Transverse colon (tissue), 4 donors: ENCODE data around the gene EDNRA. TPM values are rescaled to one million over a fixed set of nuclear protein-coding genes. Genes with fewer than 3 reads are reported as not detected.

Experiments used
- DNase-seq: peaks from one replicate; pipeline ENCODE4 v3.0.0-alpha.2; 2019
- H3K27ac ChIP-seq, 4 donors: fragments of 200-600 bp; sonication (generic); 2 replicates each; pipeline ENCODE4 v1.5.1; 2016 to 2018; ENCODE audit warnings: inconsistent platforms in 4 of 4
- H3K27me3 ChIP-seq: fragments of 200-600 bp; sonication (generic); 2 replicates; pipeline ENCODE4 v1.5.1; 2017; ENCODE audit warnings: inconsistent platforms
- H3K36me3 ChIP-seq, 4 donors: fragments of 200-600 bp; sonication (generic); 2 replicates each; pipeline ENCODE4 v1.5.1; 2017 to 2019; ENCODE audit warnings: inconsistent platforms in 4 of 4
- H3K4me1 ChIP-seq, 4 donors: fragments of 200-600 bp; sonication (generic); 2 replicates each; pipeline ENCODE4 v1.5.1; 2017 to 2020; ENCODE audit warnings: inconsistent platforms in 4 of 4
- H3K4me3 ChIP-seq, 4 donors: fragments of 200-600 bp; sonication (generic); 1 replicate in 1 of 4; 2 replicates in 3 of 4; pipeline versions ENCODE4 v1.5.1 to v1.6.1; 2017 to 2019; ENCODE audit warnings: inconsistent platforms in 4 of 4
- H3K9me3 ChIP-seq, 2 donors: fragments of 200-600 bp; sonication (generic); 2 replicates each; pipeline ENCODE4 v1.5.1; 2017 to 2019; ENCODE audit warnings: inconsistent platforms in 2 of 2
- CTCF ChIP-seq, 5 experiments: fragments of 200-600 bp in 3 of 5; fragments of 450-650 bp in 2 of 5; sonication (generic) in 3 of 5; IDR thresholded peaks; 1 replicate in 2 of 5; 2 replicates in 3 of 5; pipeline ENCODE4 v1.5.1; 2016 to 2017; ENCODE audit warnings: antibody characterized with exemption in 5 of 5, inconsistent platforms in 3 of 5, mild to moderate bottlenecking in 2 of 5, moderate library complexity in 1 of 5
- EP300 ChIP-seq: sonication (generic); formaldehyde crosslinking; IDR thresholded peaks from one replicate; pipeline ENCODE4 v1.6.1; 2017; ENCODE audit warnings: antibody characterized with exemption, low read depth
- POLR2A ChIP-seq: fragments of 450-650 bp; IDR thresholded peaks from one replicate; pipeline ENCODE4 v1.6.1; 2016; ENCODE audit warnings: antibody characterized with exemption, mild to moderate bottlenecking, moderate library complexity
- POLR2AphosphoS5 ChIP-seq, 3 donors: sonication (generic); formaldehyde crosslinking; IDR thresholded peaks; one replicate each; pipeline ENCODE4 v1.6.1; 2016; ENCODE audit warnings: antibody characterized with exemption in 3 of 3
- WGBS, 2 donors: methylation state at CpG; one replicate each; pipeline ENCODE4 v1.1.5; 2018; ENCODE audit warnings: low coverage in 1 of 2; 5-methylcytosine and 5-hydroxymethylcytosine counted together
- in situ Hi-C, 4 donors: fragments of 200-750 bp; cut with MboI; loops; one replicate each; pipeline versions ENCODE4 v1.15.0 to v1.15.1; 2017; ENCODE audit warnings: low sequenced_read_pairs in 3 of 4, low pct_ligation_motif_present in 1 of 4, low pct_unique_long_range_greater_than_20kb in 1 of 4
- intact Hi-C: fragments of 100-400 bp; cut with DNase I; formaldehyde crosslinking; loops from one replicate; pipeline ENCODE4 v1.15.1; 2023; ENCODE audit warnings: low total_unique reads
- total RNA-seq, 4 donors: library from RNA; depleted of rRNA; stranded (reverse); fragments of >200 nt; gene quantifications; one replicate each; pipeline ENCODE4 v1.1.0, GENCODE V29; 2016

The EDNRA gene
- total RNA-seq, 4 donors from 2014 or later = 0.55 to 3.8 (median 1.1) TPM; not detected in 1

DNA sequence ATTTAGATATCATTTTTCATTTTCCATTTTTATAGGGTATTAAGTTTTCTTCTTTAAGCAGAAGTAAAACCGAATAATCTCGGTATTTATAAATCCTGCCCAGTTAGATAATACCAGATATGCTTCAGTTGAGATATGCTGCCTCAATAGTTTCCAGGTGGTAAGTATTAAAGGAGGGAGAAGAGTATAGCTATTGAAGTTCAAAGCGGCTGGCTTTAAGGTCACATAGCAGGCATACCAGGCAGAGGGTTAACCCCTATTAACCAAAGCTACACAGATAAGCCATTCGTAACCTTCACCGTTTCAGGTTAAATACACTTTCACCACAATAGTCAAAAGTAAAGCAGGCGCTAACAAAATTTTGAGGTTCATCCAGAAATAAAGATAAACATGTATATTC lies 54.2 kb downstream of the EDNRA start:
- intact Hi-C loops (no loop called here), in situ Hi-C loops (no loop called here)
- WGBS, 2 donors = 65 to 81% methylated on average over 6 of the region's 6 CpGs
- no peaks in the 10 kb centered on the region for H3K27me3 ChIP-seq
- H3K27ac ChIP-seq = no peak overlapping the region
- no peak for DNase-seq
- no peak overlapping the region for H3K4me3 ChIP-seq
- H3K36me3 ChIP-seq = no peaks in the 10 kb centered on the region
- H3K9me3 ChIP-seq = no peaks in the 10 kb centered on the region
- H3K4me1 ChIP-seq = no peaks in the 10 kb centered on the region
- no peak for TF ChIP-seq POLR2AphosphoS5 (IDR thresholded peaks at IDR 0.05)
- no peak for TF ChIP-seq POLR2A
- TF ChIP-seq EP300 = no peak
- no peak for TF ChIP-seq CTCF (IDR thresholded peaks at IDR 0.05)

DNA sequence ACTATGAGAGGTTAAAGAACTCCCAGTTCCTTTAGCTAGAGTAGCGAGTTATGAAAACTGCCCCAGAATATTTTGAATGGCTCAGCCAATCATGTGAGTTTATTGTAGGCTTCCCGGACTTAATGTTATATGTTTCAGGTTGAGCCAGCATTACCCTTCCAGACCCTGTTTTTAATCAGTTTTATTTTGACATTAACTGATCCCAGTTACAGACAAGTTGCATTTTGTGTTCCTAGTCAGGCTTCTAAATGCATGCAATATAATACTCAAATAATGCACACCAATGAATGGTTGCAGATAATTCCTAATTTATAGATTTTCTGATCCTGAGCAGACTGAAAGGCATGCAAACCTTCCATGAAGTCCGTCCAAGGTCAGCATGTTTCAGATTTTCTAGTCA lies 57.8 kb downstream of the EDNRA start:
- DNase-seq = no peak

DNA sequence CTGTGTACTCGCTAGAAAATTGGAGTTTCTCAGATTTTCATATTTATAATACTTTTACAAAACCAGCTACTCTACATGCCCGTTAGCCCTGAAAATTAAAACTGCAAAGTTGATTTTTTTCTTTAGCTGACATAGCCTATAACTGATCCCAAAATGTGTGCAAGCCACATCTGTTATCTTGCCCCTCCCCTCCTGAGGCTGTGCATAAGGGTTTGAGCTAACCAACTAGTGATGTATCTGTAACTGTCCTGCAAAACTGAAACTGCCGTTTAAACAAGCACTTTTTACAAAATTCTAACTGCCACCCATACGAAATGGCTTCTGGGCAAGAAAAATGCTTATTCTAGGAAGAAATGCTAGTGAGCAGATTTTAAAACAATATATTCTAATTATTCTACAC lies 59.1 kb downstream of the EDNRA start:
- no peak for DNase-seq
- TF ChIP-seq EP300 (no peak), CTCF (IDR thresholded peaks at IDR 0.05) (no peak), POLR2AphosphoS5 (IDR thresholded peaks at IDR 0.05) (no peak), POLR2A (no peak)
- Histone ChIP-seq H3K4me1 (no peaks in the 10 kb centered on the region), H3K27me3 (no peaks in the 10 kb centered on the region), H3K36me3 (no peaks in the 10 kb centered on the region), H3K4me3 (no peak overlapping the region), H3K27ac (no peak overlapping the region), H3K9me3 (no peaks in the 10 kb centered on the region)
- WGBS, 2 donors = 68 to 69% methylated on average over 4 of the region's 4 CpGs
- intact Hi-C loops (no loop called here), in situ Hi-C loops (no loop called here)

More for the DNA sequence above, 57.8 kb downstream of the EDNRA start:
- intact Hi-C loops = no loop called here
- in situ Hi-C loops = no loop called here
- Histone ChIP-seq H3K27me3 (no peaks in the 10 kb centered on the region), H3K36me3 (no peaks in the 10 kb centered on the region), H3K27ac (no peak overlapping the region), H3K4me1 (no peaks in the 10 kb centered on the region), H3K4me3 (no peak overlapping the region), H3K9me3 (no peaks in the 10 kb centered on the region)
- WGBS, 2 donors = 69 to 79% methylated on average over 2 to 3 of the region's 3 CpGs
- no peak for TF ChIP-seq EP300
- TF ChIP-seq CTCF (IDR thresholded peaks at IDR 0.05) = no peak

DNA sequence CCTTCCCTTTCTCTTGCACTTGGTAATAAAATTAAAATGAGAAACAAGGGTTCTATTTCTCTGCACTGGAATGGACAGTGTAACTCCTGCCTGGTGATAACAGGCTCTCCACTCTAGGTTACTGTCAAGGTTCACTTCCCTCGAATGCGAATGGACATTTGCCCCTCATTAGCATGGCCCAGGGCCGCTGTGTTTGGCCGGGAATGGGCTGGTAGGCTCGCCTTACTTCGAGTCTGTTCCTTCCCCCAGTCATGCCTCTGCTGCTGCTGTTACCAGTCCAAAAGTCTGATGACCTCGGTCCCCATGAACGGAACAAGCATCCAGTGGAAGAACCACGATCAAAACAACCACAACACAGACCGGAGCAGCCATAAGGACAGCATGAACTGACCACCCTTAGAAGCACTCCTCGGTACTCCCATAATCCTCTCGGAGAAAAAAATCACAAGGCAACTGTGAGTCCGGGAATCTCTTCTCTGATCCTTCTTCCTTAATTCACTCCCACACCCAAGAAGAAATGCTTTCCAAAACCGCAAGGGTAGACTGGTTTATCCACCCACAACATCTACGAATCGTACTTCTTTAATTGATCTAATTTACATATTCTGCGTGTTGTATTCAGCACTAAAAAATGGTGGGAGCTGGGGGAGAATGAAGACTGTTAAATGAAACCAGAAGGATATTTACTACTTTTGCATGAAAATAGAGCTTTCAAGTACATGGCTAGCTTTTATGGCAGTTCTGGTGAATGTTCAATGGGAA lies 61.5 kb downstream of the EDNRA start:
- H3K4me1 ChIP-seq = no peaks in the 10 kb centered on the region
- H3K4me3 ChIP-seq = no peak overlapping the region
- no peaks in the 10 kb centered on the region for H3K36me3 ChIP-seq
- in situ Hi-C loops (no loop called here), intact Hi-C loops (no loop called here)
- H3K9me3 ChIP-seq = no peaks in the 10 kb centered on the region
- WGBS, 2 donors = 86 to 91% methylated on average over 6 to 17 of the region's 17 CpGs
- no peak overlapping the region for H3K27ac ChIP-seq
- H3K27me3 ChIP-seq = no peaks in the 10 kb centered on the region
- DNase-seq = no peak
- TF ChIP-seq POLR2AphosphoS5 (IDR thresholded peaks at IDR 0.05) (no peak), POLR2A (no peak), EP300 (no peak), CTCF (IDR thresholded peaks at IDR 0.05) (no peak)
